Breast epithelium (tissue), 4 donors: ENCODE measurements around the gene DDX47. TPM values are rescaled to one million over a fixed set of nuclear protein-coding genes. Genes with fewer than 3 reads are reported as not detected.
"Not testable (repeated sequence)": the region's sequence is repeated elsewhere in the genome, so short reads cannot be mapped to it uniquely, and the experiment has no call there.

Experiments
- DNase-seq, 2 donors: peaks; one replicate each; pipeline ENCODE4 v3.0.0-alpha.2; 2019; ENCODE audit warnings: low spot score in 2 of 2
- H3K27ac ChIP-seq, 2 donors: fragments of 200-600 bp; sonication (generic) in 1 of 2; one replicate each; pipeline ENCODE4 v1.5.1; 2016 to 2019; ENCODE audit warnings: mild to moderate bottlenecking in 1 of 2
- H3K27me3 ChIP-seq, 2 donors: fragments of 200-600 bp; sonication (generic) in 1 of 2; one replicate each; pipeline versions ENCODE4 v1.5.1 to v1.6.0; 2017 to 2019; ENCODE audit warnings: control low read depth in 1 of 2, mild to moderate bottlenecking in 1 of 2
- H3K36me3 ChIP-seq: fragments of 200-600 bp; one replicate; pipeline ENCODE4 v1.5.1; 2019
- H3K4me1 ChIP-seq, 2 donors: fragments of 200-600 bp; sonication (generic); one replicate each; pipeline ENCODE4 v1.5.1; 2016 to 2019; ENCODE audit warnings: control low read depth in 1 of 2
- H3K4me3 ChIP-seq, 3 donors: fragments of 200-600 bp; sonication (generic); 1 replicate in 2 of 3; 2 replicates in 1 of 3; pipeline ENCODE4 v1.5.1; 2016 to 2019; ENCODE audit warnings: mild to moderate bottlenecking in 3 of 3, moderate library complexity in 2 of 3
- H3K9me3 ChIP-seq, 2 donors: fragments of 200-600 bp; sonication (generic) in 1 of 2; one replicate each; pipeline ENCODE4 v1.5.1; 2016 to 2019; ENCODE audit warnings: control low read depth in 1 of 2
- POLR2A ChIP-seq: fragments of 450-650 bp; IDR thresholded peaks from one replicate; pipeline ENCODE4 v1.6.1; 2016; ENCODE audit warnings: antibody characterized with exemption, mild to moderate bottlenecking, moderate library complexity
- POLR2AphosphoS5 ChIP-seq, 3 donors: sonication (generic); formaldehyde crosslinking; IDR thresholded peaks; one replicate each; pipeline ENCODE4 v1.6.1; 2017; ENCODE audit warnings: antibody characterized with exemption in 3 of 3
- intact Hi-C: fragments of 100-400 bp; cut with DNase I; formaldehyde crosslinking; loops from one replicate; pipeline ENCODE4 v1.15.1; 2023; ENCODE audit warnings: low total_unique reads
- total RNA-seq, 3 donors: library from RNA; depleted of rRNA; stranded (reverse); fragments of >200 nt; gene quantifications; one replicate each; pipeline ENCODE4 v1.1.0, GENCODE V29; 2016
- TF ChIP-seq, protein P1 (sequence below), 3 donors: fragments of 450-650 bp; IDR thresholded peaks; one replicate each; pipeline ENCODE4 v1.5.1; 2016 to 2017; ENCODE audit warnings: antibody characterized with exemption in 3 of 3, mild to moderate bottlenecking in 3 of 3, moderate library complexity in 3 of 3

Gene DDX47
- total RNA-seq, 3 donors from 2014 or later = 44.8 to 81.1 (median 60.0) TPM

DNA sequence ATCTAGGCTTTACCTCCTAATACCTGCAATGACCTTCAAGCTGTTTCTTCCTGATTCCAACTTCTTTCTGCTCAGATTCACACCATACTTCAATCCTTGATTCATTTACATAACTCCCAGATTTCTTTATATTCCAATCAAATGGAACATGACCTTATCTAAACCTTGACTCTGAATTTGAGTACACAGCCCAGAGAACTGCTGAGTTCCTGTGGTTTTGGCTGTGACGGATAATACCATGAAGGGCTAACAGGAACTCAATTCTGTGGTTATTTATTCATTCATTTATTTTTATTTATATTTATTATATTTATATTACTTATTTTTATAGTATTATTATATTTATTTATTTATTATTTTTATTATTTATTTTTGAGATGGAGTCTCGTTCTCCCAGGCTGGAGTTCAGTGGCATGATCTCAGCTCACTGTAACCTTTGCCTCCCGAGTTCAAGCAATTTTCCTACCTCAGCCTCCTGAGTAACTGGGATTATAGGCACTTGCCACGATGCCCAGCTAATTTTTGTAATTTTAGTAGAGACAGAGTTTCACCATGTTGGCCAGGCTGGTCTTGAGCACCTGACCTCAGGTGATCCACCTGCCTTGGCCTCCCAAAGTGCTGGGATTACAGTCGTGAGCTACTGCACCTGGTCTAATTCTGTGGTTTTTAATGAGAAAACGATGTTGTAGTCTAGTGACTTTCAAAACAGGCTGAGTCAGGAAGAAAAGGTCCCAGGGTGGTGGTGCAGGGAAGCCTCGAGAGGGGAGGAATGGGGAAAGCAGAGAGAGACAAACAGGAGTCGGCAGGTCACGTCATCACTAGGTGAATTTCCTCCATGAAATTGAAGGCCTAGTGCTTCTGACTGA is 16.0 kb upstream of the DDX47 start:
- H3K4me3 ChIP-seq = no peak overlapping the region

DNA sequence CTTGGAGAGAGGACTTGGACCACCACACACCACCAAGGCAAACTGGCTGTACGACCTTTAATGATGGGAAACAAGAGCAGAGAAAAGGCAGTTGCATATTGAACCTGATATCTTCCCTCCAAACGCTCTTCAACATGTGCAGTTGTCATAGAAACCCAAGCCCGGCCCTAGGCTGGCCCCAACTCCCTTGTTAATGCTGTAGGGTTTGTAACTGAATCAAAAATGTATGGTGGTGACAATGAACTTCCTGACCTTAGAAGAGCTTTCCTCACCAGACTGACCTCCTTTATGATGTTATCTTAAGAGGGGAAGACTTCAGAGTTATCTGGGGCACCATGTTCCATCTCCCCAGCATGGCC is 15.4 kb upstream of the DDX47 start:
- intact Hi-C loops = no loop called here
- no peak for DNase-seq
- Histone ChIP-seq H3K27ac (no peak overlapping the region), H3K4me3 (no peak overlapping the region), H3K36me3 (no peaks in the 10 kb centered on the region), H3K9me3 (no peaks in the 10 kb centered on the region), H3K27me3 (no peaks in the 10 kb centered on the region), H3K4me1 (peaks cover 0 to 1% of the 10 kb centered on the region in 2 donors)
- TF ChIP-seq, protein P1, sequence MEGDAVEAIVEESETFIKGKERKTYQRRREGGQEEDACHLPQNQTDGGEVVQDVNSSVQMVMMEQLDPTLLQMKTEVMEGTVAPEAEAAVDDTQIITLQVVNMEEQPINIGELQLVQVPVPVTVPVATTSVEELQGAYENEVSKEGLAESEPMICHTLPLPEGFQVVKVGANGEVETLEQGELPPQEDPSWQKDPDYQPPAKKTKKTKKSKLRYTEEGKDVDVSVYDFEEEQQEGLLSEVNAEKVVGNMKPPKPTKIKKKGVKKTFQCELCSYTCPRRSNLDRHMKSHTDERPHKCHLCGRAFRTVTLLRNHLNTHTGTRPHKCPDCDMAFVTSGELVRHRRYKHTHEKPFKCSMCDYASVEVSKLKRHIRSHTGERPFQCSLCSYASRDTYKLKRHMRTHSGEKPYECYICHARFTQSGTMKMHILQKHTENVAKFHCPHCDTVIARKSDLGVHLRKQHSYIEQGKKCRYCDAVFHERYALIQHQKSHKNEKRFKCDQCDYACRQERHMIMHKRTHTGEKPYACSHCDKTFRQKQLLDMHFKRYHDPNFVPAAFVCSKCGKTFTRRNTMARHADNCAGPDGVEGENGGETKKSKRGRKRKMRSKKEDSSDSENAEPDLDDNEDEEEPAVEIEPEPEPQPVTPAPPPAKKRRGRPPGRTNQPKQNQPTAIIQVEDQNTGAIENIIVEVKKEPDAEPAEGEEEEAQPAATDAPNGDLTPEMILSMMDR (IDR thresholded peaks at IDR 0.05) = no peak
- TF ChIP-seq POLR2AphosphoS5 (IDR thresholded peaks at IDR 0.05) (no peak), POLR2A (no peak)

More for the DNA sequence above, 16.0 kb upstream of the DDX47 start:
- H3K4me1 ChIP-seq = peaks cover 0 to 7% of the 10 kb centered on the region in 2 donors
- H3K9me3 ChIP-seq = no peaks in the 10 kb centered on the region
- H3K27ac ChIP-seq = no peak overlapping the region
- intact Hi-C loops = no loop called here
- H3K36me3 ChIP-seq = no peaks in the 10 kb centered on the region
- no peaks in the 10 kb centered on the region for H3K27me3 ChIP-seq
- TF ChIP-seq, protein P1 (IDR thresholded peaks at IDR 0.05) = no peak
- no peak for TF ChIP-seq POLR2A
- TF ChIP-seq POLR2AphosphoS5 (IDR thresholded peaks at IDR 0.05) = no peak
- DNase-seq = no peak

DNA sequence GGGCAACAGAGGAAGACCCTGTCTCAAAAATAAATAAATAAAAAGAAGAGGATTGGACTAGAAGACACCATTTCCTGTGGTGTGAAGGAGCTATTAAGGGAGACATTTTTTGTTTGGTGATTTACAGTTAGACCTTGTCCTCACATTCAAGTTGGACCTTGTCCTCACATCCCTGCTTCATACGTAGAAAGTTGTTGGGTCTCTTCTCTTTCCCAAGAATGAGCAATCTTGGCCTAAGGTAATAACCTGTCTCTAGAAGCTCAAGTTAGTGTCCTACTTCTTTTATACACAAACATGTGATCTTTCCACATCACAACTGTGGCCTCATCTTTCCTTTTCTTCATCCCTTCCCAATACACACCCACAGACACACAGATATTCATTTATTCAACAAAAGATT is 14.7 kb upstream of the DDX47 start:
- Histone ChIP-seq H3K36me3 (no peaks in the 10 kb centered on the region), H3K4me3 (no peak overlapping the region), H3K27ac (no peak overlapping the region), H3K27me3 (no peaks in the 10 kb centered on the region), H3K4me1 (no peaks in the 10 kb centered on the region), H3K9me3 (no peaks in the 10 kb centered on the region)
- intact Hi-C loops = no loop called here
- no peak for TF ChIP-seq POLR2AphosphoS5 (IDR thresholded peaks at IDR 0.05)
- TF ChIP-seq, protein P1 (IDR thresholded peaks at IDR 0.05) = no peak
- DNase-seq = no peak

DNA sequence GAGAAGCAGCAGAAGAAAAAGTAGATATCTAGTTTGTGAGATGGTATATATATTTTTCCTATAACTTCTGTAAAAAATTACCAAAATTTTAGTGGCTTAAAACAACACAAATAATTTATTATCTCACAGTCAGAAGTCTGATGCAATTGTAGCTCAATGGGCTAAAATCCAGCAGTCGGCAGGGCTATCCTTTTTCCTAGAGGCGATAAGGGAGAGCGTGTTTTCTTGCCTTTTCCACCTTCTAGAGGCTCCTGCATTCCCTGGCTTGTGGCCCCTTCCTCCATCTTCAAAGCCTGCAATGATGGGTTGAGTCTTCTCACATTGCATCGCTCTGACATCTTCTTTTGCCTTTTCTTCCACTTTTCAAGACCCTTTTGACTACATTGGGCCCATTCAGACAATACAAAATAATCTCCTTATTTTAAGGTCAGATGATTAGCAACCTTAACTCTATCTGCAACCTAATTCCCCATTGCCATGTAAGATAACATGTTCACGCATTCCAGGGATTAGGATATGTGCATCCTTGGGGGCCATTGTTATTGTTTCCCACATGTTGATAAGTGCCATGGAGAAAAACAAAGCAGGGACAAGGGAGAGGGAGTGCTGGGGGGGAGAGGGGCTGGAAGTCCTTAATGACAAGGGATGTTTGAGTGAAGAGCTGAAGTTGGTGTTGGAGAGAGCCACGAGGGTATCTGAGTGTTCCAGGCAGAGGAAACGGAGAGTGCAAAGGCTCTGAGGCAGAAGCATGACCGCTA is 13.8 kb upstream of the DDX47 start:
- Histone ChIP-seq H3K36me3 (no peaks in the 10 kb centered on the region), H3K27me3 (no peaks in the 10 kb centered on the region), H3K4me1 (no peaks in the 10 kb centered on the region), H3K27ac (no peak overlapping the region), H3K9me3 (no peaks in the 10 kb centered on the region), H3K4me3 (no peak overlapping the region)
- no peak for DNase-seq
- intact Hi-C loops = no loop called here
- TF ChIP-seq POLR2AphosphoS5 (IDR thresholded peaks at IDR 0.05) = no peak

DNA sequence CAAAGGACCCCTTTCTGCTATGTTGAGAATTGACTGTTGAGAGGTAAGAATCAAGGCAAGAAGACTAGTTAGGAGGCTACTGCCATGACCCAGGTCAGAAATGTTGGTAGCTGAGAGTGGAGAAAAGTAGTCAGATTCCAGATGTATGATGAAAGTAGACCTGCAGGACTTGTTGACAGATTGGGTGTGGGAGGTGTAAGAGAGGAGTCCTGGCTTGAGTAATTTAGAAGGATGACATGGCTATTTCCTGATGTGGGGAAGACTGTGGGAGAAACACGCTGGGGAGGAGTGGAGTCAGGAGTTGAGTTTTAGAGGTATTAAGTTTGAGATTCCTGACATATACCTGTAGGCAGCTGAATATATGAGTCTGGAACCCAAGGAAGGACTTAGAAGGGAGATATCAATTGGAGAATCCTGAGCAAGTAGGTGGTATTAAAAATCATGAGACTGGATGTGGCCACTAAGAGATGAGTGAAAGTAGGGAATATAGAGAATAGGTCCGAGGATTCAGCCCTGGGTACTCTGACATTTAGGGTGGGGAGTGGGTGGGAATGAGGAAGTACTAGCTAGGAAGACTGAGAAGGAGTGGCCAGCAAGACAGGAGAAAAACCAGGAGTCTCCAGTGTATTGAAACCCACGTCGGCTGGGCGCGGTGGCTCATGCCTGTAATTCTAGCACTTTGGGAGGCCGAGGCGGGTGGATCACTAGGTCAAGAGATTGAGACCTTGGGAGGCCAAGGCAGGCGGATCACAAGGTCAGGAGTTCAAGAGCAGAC is 12.6 kb upstream of the DDX47 start:
- H3K9me3 ChIP-seq = no peaks in the 10 kb centered on the region
- DNase-seq = no peak
- no peaks in the 10 kb centered on the region for H3K36me3 ChIP-seq
- H3K4me1 ChIP-seq = no peaks in the 10 kb centered on the region
- intact Hi-C loops = no loop called here
- no peaks in the 10 kb centered on the region for H3K27me3 ChIP-seq
- TF ChIP-seq POLR2A (no peak), POLR2AphosphoS5 (IDR thresholded peaks at IDR 0.05) (no peak)
- TF ChIP-seq, protein P1 (IDR thresholded peaks at IDR 0.05) = no peak
- no peak overlapping the region for H3K27ac ChIP-seq
- no peak overlapping the region for H3K4me3 ChIP-seq

DNA sequence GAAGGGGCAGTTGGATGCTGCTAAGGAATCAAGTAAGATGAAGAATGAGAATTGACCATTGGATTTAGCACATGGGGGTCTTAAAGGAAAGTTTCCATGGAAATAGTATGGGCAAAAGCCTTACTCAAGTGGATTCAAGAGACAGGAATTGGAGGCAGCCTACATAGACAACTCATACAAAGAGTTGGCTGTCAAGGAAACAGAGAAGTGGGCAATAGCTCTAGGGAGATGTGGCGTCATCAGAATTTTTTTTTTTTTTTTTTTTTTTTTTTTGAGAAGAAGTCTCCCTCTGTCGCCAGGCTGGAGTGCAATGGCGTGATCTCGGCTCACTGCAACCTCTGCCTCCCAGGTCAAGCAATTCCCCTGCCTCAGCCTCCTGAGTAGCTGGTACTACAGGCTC is 11.5 kb upstream of the DDX47 start:
- DNase-seq, H3K9me3 ChIP-seq, H3K27ac ChIP-seq, H3K4me3 ChIP-seq, intact Hi-C loops, H3K27me3 ChIP-seq, H3K4me1 ChIP-seq, H3K36me3 ChIP-seq: not testable (repeated sequence)
